HG03520 (cell line): Measurements from ENCODE around the gene FBP1.

ENCODE experiments used
- ATAC-seq: cut with Tn5 transposase; IDR thresholded peaks from one replicate; pipeline ENCODE4 v1.9.1; 2021; ENCODE audit warnings: mild to moderate bottlenecking, moderate library complexity; ENCODE audit not compliant: unreplicated experiment

Gene FBP1

DNA sequence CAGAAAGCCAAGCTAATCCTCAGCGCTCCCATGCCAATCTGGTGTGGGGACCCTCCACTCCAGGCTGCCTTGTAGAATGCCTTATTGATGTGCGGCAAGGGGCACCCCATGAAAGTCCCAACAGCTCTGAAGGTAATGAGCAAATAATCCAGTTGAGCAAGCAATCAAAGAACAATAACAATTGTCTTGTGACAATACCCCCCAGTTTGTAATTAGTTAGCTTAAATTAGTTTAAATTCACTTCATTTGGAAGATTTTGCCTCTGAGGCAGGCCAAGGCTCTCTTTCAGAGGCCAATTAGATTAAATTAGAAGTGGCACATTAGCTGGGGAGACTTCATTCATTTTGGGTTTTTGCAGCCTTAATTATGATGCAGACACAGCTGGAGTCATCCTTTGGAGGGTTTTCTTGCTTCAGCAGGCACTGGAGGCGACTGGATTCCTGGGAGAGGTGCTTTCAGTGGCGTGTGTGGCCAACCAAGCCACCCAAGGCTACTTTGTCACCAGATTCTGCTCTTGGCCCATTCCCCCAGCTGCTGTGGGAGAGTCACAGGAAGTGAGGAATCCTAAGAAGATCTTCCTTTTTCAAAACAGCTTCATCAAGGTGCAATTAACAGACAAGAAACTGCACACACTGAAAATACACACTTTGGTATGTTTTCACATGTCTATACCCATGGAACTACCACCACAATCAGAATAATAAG lies 17.9 kb upstream of the FBP1 start:
- ATAC-seq, result no peak

GRCh38 chr9:94656200-94656599 lies 16.9 kb upstream of the FBP1 start:
- ATAC-seq, result peak; percentile 97

- no peak for ATAC-seq
Measured at GRCh38 chr9:94655739-94656138, 16.4 kb upstream of the FBP1 start.

- ATAC-seq, result no peak
Measured at GRCh38 chr9:94654165-94654894, 15.0 kb upstream of the FBP1 start.

DNA sequence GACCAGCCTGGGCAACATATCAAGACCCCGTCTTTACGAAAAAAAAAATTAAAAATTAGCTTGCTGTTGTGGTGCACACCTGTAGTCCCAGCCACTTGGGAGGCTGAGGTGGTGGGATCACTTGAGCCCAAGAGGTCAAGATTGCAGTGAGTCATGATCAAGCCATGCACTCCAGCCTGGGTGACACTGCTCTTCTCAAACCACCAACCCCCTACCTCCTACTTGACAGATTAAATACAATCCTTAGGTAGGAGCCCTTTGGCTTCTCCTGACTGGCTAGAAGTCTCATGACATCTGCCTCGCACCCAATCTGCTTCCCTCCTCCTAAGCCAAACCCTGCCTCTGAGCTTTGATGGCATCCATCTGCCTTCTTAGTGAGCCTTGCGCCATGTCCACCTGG lies 11.6 kb upstream of the FBP1 start:
- no peak for ATAC-seq

DNA sequence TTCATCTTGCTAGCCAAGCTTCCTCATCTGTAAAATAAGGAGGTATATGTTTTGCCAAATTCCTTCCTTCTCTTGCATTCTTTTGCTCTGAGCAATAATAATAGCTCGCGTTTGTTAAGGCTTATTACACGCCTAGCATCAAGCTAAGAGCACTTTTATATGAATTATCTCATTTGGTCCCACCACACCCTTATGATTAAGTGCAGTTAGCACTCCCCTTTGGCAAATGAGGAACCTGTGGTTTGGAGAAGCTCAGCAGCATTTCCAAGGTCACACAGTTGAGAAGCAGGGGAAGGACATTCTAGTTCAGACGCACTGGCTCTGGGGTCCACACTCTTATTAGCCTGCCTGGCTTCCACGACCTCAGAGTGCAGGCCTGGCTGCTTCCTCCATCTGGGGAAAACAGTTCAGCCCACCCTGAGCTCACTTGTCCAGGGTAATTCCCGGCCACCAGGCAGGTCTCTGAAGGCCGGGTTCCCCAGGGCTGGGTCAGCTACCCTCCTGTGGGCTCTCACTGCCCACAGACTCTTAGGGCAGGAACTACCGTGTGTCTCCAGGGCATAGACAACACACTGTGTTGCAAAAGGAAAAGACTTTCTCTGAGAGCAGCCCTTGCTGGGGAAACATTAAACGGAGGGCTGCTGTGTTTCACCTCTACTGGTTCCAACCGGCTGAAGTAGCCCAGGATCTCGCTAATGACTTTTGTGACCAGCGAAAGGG lies 9.9 kb upstream of the FBP1 start:
- ATAC-seq, result no peak

DNA sequence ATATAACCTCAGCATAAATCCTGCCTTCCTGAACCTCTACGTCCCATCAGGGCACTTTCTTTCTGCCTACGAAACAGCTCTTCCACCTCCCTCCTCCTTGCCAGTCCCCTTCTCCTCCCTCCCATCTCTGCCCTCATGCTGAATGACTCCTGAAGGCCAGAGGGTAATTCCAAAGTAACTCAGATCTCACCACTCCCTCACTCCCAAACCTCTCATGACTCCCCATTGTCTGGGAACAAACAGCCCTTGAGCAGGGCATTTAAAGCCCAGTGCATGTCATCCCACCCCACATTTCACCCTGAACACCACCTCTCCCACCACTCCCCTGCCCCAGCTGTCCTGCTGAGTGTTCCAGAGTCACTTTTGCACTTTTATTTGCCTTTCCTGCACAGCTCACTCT lies 8.9 kb upstream of the FBP1 start:
- ATAC-seq, result no peak

DNA sequence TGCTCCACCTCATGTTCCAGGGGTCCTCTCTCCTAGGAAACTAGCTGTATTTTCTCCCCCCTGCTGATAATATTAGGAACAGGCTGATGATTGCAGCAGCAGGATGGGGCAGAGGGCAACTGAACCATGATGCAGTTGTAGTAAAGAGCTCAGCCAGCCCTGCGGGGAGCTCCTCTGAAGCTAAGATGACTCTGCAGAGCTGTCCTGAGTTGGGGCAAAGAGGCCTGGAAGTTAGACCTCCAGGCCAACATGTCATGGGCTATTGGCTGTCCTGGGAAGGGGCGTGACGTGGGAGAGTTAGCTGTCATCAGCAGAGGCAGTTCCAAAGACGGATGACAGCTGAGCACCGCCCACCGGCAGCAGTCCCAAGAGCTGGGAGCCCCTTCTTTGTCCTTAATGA lies 6.6 kb upstream of the FBP1 start:
- no peak for ATAC-seq

DNA sequence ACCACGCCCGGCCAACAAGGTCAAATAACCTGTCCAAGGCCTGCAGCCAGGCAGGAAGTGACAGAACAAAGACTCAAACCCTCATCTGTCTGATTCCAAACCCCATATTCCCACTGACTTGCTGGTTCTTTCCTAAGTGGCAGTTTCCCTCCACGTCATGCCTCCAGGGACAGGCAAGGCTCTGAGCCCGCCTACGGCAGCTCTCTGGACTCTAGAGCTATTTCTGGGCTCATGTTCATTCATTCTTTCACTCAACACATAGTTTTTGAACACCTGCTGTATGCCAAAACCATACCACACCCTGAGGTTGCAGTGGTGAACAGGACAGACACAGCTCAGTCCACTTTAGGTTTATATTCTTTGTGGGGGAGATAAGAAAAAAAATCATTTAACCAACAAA lies 5.2 kb upstream of the FBP1 start:
- ATAC-seq, result no peak

GRCh38 chr9:94643741-94644140 lies 4.4 kb upstream of the FBP1 start:
- ATAC-seq, result no peak

GRCh38 chr9:94643176-94643575 lies 3.9 kb upstream of the FBP1 start:
- no peak for ATAC-seq

DNA sequence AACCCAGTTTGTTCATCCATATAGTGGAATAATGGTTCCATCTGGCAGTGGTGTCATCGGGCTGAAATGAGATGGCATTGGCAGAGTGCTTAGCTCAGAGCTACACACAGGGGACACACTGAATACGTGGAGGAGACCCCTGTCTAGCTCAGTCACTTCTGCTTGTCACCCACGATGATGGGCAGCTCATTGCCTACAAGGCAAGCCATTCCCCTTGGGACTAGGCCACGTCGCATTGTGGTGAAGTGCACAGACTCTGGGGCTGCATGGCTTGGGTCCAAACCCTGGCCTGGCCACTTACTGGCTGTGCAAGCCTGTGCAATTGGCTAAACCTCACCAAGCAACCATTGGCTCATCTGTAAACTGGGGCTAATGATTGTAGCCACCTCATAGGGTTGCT lies 3.2 kb upstream of the FBP1 start:
- ATAC-seq, result no peak

- no peak for ATAC-seq
Measured at GRCh38 chr9:94639999-94640376, 670 bp upstream of the FBP1 start.

DNA sequence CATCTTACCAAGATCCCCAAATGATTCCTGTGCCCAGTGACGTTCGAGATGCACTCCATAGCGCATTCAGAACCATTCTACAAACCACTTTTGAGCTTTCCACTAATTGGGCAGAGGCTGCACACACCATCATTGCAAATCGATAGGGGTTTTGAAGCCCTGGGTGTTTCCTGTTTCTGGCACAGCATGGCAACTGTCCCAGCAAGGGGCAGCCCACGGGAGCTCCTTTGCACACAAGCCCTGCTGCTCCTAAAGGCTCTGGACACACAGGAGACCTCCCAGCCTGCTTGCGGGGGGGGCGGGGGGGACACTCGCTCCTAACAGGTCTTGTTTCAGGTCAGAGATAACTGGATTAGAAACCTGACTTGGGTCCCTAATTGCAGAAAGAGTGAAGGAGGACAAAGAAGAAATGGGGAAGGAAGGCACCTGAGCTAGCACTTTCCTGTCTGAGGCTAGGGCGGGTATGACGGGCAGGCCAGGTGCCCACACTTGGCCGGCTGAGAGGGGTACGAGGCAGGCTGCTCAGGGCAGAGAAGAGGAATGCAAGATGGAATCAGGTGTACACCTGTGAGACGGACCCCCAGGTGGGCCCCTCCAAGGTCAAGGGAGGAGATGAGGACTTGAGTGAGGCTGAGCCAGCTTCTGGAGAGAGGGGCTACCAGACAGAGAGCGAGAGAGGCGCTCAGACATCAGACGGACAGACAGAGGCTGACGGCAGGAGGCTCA lies 820 bp downstream of the FBP1 start:
- ATAC-seq, result no peak

DNA sequence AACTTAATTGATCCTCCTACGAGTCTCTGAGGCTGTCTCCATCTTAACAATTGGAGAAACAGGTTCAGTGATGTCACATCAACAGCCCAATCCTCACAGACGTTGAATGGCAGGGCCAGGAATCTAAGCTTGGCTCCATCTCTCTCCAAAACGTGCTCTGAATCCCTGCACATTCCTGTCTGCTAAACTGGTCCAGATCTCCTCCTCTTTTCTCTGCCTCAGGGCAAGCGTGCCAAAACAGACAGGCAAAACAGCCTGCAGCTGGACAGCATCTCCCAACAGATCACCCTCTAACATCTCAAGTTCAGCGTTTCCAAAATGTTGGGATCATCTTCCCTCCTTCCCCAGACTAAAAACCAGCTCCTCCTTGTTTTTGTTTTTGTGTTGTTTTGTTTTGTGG lies 6.6 kb downstream of the FBP1 start:
- no peak for ATAC-seq

DNA sequence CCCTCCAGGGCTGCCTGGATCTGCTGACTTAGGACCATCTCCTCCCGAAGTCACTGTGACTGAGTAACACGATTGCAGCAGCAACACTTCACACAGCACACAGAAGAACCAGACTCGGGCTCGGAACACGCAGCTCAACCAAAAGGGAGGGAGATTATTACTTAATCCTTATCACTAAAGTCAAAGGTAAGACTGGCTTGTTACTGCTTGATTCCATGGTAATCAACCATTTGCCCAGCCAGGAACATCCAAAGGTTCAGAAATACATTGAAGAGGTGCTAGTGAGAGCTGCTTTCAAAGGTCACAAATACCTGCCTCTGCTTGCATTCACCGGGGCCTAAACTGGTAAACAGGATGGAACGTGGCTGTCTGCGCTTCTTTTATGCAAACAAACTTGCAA lies 7.7 kb downstream of the FBP1 start:
- no peak for ATAC-seq

- ATAC-seq, result no peak
Measured at GRCh38 chr9:94630833-94631232, 8.5 kb downstream of the FBP1 start.

- no peak for ATAC-seq
Measured at GRCh38 chr9:94630281-94630680, 9.0 kb downstream of the FBP1 start.

- no peak for ATAC-seq
Measured at GRCh38 chr9:94627287-94627686, 12.0 kb downstream of the FBP1 start.

- no peak for ATAC-seq
Measured at GRCh38 chr9:94625835-94626234, 13.5 kb downstream of the FBP1 start.

GRCh38 chr9:94624629-94625028 lies 14.7 kb downstream of the FBP1 start:
- ATAC-seq, result no peak
